Measurements from ENCODE around the gene DUSP21.

DUSP21 gene

GRCh38 chrX:44891642-44892041, 47.8 kb downstream of the DUSP21 start:
- H3K27ac ChIP-seq = no peak overlapping the region
- H3K4me3 ChIP-seq (ENCODE audit: low read depth, low read length) = no peak overlapping the region
- H3K36me3 ChIP-seq = no peaks in the 10 kb centered on the region
- no peak for DNase-seq
- TF ChIP-seq CTCF (IDR thresholded peaks at IDR 0.05; ENCODE audit: low read depth, low read length) = no peak
- no peaks in the 10 kb centered on the region for H3K27me3 ChIP-seq (ENCODE audit: insufficient read depth, low read depth, severe bottlenecking)
- no peaks in the 10 kb centered on the region for H3K9me3 ChIP-seq (ENCODE audit: severe bottlenecking)

Data from WERI-Rb-1 (cell line).